SIG-M5 treated with dmso at 0.1 percent for 504 hours (cell line): ENCODE data around the gene PCMT1.
"Not testable (repeated sequence)": the region's sequence is repeated elsewhere in the genome, so short reads cannot be mapped to it uniquely, and the experiment has no call there.

Experiments
- DNase-seq: peaks from one replicate; lab custom pipeline; 2025; ENCODE audit not compliant: unreplicated experiment; lab: John Stamatoyannopoulos, UW

Gene PCMT1

DNA sequence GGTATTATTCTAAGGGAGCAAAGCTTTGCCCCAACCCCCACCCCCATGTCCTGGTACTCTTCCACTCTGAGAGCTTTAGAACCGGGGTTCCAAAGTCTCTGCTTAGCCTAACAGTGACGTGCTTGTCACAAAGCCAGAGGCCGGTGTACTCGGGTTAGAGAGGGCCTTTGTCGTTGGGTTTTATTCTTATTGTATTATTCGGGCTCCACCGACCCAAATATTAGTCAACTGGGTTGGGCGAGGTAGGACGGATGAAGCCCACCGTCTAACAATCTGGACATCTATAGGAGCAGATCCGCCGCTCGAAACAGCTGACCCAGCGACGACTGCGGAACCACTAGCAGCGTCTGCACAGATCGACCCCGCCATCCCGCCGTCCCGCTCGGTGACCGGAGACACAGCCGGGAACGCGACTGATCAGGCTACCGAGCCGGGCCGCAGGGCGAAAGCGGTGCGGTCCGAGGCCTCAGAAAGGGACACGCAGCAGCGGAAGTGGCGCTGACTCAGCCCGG is 403 bp upstream of the PCMT1 start:
- not testable (repeated sequence) for DNase-seq

DNA sequence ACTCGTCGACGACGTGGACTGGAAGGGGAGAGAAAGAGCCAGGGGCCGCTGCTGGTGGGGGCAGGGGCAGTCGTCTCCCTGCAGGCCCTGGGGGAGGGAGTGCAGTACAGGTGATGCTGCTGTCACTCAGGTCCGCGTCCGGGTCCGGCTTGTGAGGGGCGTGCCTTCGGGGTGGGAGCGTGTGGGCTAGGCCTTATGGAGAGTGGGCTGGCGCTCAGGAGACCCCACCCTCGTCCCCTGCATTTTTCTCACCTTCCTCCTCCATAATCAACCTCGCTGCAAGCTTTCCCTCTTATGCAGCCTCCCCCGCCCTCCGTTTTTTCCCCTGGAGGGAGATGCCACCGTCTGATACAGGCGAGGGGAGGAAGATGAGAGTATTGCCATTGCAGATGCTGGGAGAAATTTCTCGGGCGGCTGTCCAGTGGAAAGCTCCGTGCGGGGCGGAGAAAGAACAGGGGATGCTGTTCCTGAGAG is 632 bp downstream of the PCMT1 start:
- DNase-seq: peak; percentile 69

DNA sequence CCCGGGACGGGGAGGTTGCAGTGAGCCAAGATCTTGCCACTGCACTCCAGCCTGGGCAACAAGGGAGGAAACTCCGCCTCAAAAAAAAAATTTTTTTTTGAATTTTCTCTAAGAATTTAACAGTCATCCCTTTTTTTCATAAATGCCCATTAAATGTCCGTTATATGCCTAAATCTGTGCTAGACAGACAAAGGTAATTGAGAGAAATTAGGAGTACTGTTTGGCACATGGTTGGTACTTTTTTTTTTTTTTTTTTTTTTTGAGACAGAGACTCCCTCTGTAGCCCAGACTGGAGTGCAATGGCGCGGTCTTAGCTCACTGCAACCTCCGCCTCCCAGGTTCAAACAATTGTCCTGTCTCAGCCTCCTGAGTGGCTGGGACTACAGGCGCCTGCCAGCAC is 1.7 kb downstream of the PCMT1 start:
- no peak for DNase-seq

DNA sequence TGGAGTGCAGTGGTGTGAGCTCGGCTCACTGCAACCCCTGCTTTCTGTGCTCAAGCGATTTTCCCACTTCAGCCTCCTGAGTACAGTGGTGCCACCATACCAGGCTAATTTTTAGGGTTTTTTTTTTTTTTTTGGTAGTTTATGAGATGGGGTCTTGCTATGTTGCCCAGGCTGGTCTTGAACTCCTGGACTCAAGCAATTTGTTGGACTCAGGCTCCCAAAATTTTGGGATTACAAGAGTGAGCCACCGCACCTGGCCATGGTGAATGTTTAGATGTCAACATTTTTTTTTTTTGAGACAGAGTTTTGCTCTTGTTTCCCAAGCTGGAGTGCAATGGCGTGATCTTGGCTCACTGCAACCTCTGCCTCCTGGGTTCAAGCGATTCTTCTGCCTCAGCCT is 2.4 kb downstream of the PCMT1 start:
- not testable (repeated sequence) for DNase-seq

DNA sequence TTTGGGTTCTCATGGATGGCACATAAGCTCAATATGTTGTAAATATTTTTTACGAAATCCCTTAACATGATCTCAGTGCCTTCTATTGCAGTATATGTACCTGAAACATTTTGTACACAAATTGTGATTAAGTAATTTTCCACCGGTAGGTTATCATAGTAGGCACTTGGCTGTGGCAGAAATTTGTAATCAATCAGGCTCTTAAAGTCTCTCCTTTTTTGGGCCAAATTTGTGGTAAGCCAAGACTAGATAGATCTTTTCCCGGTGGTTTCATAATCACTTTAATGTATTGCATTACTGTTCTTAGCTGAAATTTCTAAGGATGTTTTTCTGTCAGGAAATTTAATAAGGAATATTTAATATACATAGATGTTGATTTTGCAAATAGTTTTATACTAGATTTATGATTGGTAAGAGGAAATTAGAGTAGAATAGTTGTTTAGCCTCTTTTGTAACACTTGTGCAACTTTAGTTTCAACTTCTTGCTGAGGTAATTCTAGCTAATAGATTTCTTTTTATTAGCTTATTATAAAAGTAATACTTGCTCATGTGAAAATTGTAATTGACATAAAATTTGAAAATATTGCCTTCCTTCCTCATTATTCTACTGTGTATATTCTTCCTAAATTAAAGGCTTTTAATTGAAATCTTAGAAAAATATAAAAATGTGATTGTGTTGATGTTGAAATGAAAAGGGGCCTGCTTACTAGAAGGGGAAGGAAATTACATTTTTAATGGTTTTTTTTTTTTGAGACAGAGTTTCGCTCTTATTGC is 3.2 kb downstream of the PCMT1 start:
- DNase-seq: peak; percentile 66

DNA sequence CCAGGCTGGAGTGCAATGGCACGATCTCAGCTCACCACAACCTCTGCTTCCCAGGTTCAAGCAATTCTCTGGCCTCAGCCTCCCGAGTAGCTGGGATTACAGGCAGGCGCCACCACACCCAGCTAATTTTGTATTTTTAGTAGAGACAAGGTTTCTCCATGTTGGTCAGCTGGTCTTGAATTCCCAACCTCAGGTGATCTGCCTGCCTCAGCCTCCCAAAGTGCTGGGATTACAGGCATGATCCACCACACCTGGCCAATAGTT is 3.8 kb downstream of the PCMT1 start:
- not testable (repeated sequence) for DNase-seq

DNA sequence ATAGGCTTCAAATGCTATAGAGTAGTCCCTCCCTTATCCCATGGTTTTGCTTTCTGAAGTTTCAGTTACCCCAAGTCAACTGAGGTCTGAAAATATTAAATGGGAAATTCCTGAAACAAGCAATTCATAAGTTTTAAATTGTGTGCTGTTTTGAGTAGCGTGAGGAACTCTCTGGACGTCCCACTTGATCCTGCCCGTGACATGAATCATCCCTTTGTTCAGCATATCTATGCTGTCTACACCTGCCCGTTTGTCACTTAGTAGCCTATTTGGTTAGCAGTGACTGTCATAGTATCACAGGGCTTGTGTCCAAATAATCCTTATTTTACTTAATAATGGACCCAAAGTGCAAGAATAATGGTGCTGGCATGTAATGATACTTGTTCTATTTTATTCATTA is 5.0 kb downstream of the PCMT1 start:
- no peak for DNase-seq

DNA sequence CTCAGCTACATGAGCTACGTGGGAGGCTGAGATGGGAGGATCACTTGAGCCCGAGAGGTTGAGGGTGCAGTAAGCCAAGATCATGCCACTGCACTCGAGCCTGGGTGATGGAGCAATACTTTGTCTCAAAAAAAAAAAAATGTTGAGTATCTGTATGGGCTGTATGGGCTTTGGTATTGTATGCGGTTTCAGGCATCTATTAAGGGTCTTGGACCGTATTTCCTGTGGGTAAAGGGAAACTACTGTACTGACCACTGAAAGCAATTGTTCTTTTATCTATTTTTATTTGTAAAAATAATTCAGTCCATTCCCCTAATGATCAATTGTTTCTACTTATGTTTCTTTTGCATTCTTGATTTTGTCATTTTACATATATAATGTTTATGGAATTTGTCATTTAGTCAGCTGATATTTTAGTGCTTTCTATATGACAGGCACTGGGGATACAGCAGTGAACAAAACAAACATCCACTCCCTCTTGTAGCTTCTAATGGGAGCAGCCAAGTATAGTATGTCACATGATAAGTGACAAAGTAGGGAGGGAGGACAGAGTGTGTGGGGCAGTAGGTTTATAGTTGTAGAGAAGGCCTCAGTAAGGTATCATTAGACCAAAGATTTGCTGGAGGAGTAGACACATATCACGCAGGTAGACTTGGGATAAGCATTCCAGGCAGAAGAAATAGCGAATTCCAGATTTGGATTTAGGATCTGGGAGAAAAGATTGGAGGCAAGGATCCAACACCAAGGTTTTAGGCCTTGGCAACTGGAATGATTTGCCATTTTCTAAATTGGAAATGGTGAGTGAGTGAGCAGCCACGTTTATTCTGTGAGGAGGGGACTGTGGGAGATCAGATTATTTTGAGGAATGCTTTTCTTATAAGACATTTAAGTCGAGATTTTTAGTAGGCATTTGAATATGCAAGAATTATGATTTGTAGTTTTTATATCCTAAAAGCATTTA is 6.0 kb downstream of the PCMT1 start:
- no peak for DNase-seq

DNA sequence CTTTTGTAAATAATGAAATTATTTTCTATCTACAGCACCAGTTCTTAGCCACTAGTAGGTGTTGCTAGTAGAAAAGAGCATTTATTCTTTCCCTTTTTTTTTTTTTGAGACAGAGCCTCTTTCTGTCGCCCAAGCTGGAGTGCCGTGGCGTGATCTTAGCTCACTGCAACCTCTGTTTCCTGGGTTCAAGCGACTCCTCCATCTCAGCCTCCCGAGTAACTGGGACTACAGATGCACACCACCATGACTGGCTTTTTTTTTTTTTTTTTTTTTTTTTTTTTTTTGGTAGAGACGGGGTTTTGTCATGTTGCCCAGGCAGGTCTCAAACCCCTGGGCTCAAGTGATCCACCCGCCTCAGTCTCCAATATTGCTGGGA is 6.7 kb downstream of the PCMT1 start:
- DNase-seq: no peak

DNA sequence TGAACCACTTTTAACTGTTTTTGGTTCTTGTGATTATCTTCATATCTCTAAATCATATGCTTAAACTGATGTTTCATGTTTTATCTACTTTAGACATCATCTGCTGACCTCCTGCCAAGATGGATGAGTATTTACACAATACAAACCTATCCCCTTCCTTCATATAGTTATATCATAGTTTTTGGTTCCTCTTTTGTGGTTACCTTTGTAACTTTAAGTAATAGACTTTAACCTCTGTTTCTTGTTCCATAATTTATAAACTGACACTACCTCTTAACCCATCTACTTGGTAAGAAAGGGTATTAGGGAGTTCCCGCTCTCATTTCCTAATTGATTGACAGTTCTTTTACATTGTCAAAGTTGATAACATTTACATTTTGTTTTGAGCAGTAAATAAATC is 11.9 kb downstream of the PCMT1 start:
- DNase-seq: peak; percentile 78

DNA sequence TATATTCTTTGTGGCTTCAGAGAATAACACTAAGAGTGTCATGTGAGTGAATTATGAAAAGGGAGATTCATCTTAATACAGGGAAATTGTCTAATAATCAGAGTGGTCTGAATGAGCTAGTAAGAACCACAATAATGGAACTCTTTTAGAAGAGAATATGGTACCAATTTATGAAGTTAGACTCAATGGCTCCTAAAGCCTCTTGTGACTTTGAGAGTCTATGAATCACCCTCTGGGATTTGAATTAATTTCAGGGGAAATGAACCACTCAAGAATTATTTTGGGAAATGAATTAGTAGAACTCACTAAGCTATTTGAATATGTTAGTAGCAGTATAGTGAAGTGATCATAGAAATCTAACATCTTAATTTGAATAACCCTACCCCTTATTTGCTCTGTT is 14.3 kb downstream of the PCMT1 start:
- DNase-seq: no peak

DNA sequence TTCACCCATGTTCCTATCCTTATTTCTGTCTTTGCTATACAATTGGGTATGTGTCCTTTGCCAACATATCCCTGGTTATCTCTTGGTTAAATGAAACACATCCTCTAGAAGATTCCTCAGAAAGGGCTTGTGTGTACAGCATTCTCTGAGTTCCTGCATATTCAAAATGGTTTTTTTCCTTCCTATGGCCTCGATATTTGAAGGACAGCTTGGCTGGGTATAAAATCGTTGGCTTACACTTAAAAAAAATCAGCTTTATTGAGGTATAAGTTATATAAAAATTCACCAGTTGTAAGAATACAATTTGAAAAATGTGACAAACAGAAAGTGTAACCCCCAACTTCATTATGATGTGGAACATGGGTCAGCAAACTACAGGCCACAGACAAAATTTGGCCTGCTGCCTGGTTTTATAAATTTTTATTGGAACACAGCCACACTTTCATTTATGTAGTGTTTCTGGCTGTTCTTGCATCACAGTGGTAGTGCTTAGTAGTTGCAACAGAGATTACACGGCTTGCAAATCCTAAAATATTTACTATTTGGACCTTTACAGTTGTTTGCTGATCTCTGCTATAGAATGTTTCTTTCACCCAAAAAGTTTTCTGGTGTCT is 16.7 kb downstream of the PCMT1 start:
- DNase-seq: peak; percentile 13

DNA sequence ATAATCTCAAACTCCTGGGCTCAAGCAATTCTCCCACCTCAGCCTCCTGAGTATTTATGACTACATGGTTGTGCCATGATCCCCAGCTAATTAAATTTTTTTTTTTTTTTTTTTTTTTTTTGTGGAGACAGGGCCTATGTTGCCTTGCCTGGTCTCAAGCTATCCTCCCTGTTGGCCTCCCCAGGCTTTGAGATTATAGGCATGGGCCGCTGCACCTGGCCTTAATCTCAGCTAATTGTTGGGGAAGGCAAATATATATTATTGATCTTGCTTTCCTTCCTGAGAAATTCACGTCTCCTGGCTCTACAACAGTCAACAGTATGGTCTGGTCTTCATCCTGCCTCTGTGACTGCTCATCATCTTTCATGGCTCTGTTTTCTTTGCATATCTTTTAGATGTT is 20.1 kb downstream of the PCMT1 start:
- DNase-seq: no peak

DNA sequence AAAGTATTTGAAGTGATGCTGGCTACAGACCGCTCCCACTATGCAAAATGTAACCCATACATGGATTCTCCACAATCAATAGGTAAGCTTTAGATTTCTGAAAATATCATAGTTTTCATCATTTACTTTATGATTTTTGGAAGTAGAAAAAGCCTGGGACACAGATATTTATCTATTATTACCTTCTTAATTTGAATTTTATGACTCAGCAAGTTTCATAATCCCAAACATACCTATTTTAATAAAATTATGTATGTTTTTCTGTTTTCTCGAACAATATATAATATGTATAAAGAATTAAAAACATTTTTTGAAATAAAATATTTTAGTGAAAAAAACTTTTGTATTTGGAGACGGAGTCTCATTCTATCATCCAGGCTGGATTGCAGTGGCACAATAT is 21.6 kb downstream of the PCMT1 start:
- no peak for DNase-seq

DNA sequence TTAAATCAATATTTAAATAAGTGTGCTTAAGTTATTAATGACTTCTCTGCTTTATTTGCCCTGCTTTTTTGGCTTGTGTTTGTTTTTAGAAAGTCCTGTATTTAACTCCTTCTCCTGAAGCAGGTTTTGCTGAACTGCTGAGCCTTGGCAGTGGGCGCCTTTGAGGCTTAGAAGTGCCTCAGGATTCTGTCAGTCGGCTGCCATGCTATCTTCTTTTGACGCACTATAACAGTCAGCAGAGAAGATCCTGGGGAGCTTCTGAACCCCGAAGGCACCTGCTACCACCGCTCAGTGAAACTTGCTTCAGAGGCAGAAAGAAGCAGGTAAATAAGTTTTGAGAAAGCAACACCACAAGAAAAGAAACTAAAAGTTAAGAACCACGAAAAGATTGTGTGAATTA is 22.4 kb downstream of the PCMT1 start:
- no peak for DNase-seq

DNA sequence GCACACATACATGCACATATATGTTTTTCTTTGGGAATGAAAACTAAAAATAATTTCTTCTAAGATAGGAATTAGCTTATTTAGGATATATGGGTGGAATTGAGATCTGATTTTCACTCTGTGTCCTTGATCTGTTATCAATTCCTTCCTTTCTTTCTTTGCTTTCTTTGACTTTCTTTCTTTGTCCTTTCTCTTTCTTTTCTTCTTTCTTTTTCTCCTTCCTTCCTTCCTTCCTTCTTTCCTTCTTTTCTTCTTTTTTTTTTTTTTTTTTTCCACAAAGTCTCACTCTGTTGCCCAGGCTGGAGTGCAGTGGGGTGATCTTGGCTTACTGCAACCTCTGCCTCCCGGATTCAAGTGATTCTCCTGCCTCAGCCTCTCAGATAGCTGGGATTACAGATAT is 28.1 kb downstream of the PCMT1 start:
- no peak for DNase-seq

DNA sequence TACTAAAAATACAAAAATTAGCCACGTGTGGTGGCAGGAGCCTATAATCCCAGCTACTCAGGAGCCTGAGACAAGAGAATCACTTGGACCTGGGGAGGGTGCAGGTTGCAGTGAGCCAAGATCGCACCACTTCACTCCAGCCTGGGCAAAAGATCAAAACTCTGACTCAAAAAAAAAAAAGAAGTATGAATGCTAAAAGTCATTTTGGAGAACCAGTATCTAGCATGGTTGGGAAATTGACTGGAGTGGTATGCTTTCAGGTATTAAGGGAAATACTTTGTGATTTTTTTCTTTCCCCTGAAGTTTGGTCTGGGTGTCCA is 30.1 kb downstream of the PCMT1 start:
- DNase-seq: no peak

DNA sequence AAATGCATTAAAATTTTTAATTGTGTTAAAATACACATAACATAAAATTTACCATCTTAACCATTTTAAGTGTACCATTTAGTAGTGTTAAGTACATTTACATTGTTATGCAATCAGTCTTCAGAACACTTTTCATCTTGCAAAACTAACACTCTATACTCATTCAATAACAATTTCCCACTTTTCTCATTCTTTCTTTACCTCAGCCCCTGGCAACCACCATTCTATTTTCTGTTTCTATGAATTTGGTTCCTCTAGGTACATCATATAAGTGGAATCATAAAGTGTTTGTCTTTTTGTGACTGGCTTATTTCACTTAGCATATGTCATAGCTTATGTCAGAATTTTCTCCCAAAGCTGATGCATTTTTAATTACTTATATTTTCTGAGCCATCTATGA is 32.2 kb downstream of the PCMT1 start:
- DNase-seq: no peak

DNA sequence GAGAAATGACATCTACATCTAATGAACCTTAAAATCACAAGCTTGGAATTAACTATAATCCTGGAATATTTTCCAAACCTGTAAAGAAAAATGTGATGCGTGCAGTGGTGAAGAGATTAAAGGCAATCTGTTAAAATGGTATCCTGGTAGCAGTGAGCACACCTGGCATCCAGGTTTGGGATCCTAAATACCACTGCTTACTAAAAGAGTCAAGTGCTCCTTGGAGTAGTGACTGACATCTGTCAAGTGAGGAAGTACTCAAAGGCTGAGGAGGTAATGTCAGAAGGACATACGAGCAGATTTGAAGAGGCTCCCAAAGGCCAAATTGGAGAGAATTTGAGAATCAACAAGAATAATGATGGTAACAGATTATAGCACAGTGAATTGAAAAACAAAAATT is 32.8 kb downstream of the PCMT1 start:
- no peak for DNase-seq

DNA sequence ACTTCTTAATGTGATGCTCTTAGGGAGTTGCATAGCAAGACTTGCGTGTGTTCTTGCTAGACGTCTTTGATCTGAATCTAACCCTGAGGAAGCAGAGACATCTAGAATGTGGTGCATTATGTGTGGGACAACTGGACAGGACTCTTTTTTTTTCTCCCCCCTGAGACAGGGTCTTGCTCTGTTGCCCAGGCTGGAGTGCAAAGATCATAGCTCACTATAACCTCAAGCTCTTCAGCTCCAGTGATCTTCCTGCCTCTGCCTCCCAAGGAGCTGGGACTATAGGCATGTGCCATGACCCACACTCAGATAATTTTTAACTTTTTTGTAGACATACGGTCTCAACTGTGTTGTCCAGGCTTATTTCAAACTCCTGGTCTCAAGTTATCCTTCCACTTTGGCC is 34.0 kb downstream of the PCMT1 start:
- no peak for DNase-seq

DNA sequence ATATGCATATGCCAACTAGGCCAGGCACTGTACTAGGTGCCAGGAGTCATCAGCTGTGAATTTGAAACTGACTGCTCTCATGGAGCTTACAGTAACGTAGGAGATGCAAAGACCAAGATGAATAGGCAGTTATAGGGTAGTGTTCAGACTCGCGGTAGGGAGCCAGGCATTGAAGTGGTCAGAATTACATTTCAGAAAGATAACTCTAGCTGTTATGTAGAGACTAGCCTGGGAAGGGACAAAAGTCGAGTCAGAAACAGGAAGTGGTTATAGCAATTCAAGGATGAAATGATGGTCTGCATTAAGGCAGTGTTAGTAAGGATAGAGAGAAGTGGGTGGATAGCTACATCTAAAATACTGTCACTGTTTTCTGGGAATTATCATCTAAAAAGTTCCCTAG is 56.6 kb downstream of the PCMT1 start:
- peak; percentile 28 for DNase-seq

DNA sequence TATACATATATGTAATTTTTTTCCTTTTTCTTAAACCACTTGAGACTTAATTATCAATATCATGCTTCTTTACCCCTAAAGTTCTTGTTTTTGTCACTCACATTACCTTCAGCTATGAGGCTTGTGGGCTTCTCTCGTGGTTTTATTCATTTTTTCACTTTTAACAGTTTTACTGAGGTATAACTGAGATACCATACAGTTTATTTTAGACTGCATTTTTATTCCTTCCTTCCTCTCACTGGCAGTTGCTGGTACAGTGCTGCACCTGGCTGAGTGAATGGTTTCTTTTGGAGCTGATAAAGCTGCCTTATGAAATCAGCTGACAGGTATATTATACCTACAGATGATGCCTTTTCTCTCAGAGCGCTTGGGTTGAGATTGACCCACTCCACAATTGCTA is 60.3 kb downstream of the PCMT1 start:
- no peak for DNase-seq
